Measurements from ENCODE around the gene TBC1D2B. TPM values are rescaled to one million over a fixed set of nuclear protein-coding genes. Genes with fewer than 3 reads are reported as not detected.

Gene TBC1D2B
- total and polyA plus RNA-seq, 2 donors (not counting 3 experiments of a cell fraction or from before 2014, with no cell fraction given), result 30.8 to 46.1 TPM

- H3K27ac ChIP-seq (ENCODE audit: insufficient read depth, low read depth, low read length), result no peak overlapping the region
- no peak overlapping the region for H3K4me3 ChIP-seq (replicated peaks in 1 of 3; ENCODE audit: insufficient read depth in 1 of 3, low read depth in 1 of 3, low read length in 3 of 3)
- TF ChIP-seq CTCF (IDR thresholded peaks at IDR 0.05; ENCODE audit: extremely low read depth in 1 of 2, insufficient read depth in 1 of 2, low read depth in 1 of 2, low read length in 2 of 2) (no peak), JUN (IDR thresholded peaks at IDR 0.05; ENCODE audit: borderline replicate concordance, insufficient read depth, insufficient read length, low read depth) (no peak), MAX (IDR thresholded peaks at IDR 0.05; ENCODE audit: insufficient read depth, insufficient read length) (no peak), FOS (IDR thresholded peaks at IDR 0.05; ENCODE audit: borderline replicate concordance, insufficient read depth, low read length) (no peak), POLR2AphosphoS5 (IDR thresholded peaks at IDR 0.05; ENCODE audit: insufficient read depth, low read depth, low read length) (no peak)
- no peaks in the 10 kb centered on the region for H3K9me1 ChIP-seq (replicated peaks; ENCODE audit: control insufficient read depth, extremely low read depth, insufficient read depth, low read length)
- H3K9me3 ChIP-seq (replicated peaks; ENCODE audit: control insufficient read depth, insufficient read depth, low read length), result no peaks in the 10 kb centered on the region
- H3K79me2 ChIP-seq (ENCODE audit: control insufficient read depth, insufficient read depth, low read length), result no peaks in the 10 kb centered on the region
- H3K4me2 ChIP-seq (ENCODE audit: insufficient read depth, low read length), result no peak overlapping the region
- no peak overlapping the region for H2AFZ ChIP-seq (ENCODE audit: low read depth, low read length)
- H3K36me3 ChIP-seq (ENCODE audit: control insufficient read depth in 2 of 2, extremely low read depth in 1 of 2, insufficient read depth in 2 of 2, low read length in 2 of 2), result no peaks in the 10 kb centered on the region
- H3K4me1 ChIP-seq (ENCODE audit: control insufficient read depth, extremely low read depth, insufficient read depth, low read length), result peaks cover 9% of the 10 kb centered on the region
- no peaks in the 10 kb centered on the region for H3K27me3 ChIP-seq (ENCODE audit: control insufficient read depth in 2 of 2, insufficient read depth in 2 of 2, low read length in 2 of 2)
- dilution Hi-C loops (cut with MboI; ENCODE audit: extremely low pct_ligation_motif_present, low sequenced_read_pairs) (no loop called here), intact Hi-C loops (cut with micrococcal nuclease) (loop anchor here (2.0 kb wide), 1 partner anchor 32 kb away; the partner anchor contains the start of gene TBC1D2B)
- FAIRE-seq (no peak), DNase-seq (ENCODE audit: low read depth, low spot score) (no peak)
- POLR2A ChIA-PET, result no interaction called here
- no peak overlapping the region for H3K9ac ChIP-seq (replicated peaks; ENCODE audit: extremely low read depth, insufficient read depth, low read length)
- no TSS peak for BruUV-seq (replicated peaks)
- CTCF ChIA-PET, result interaction anchor here (0.9 to 11.2 kb wide), 31 partner anchors 8 to 431 kb away, joined by 3 to 273 read pairs (median 12); partner anchors contain the start of genes IDH3A, PSMA4, SH2D7 and TBC1D2B
- H4K20me1 ChIP-seq (replicated peaks; ENCODE audit: control insufficient read depth, extremely low read depth, insufficient read depth, low read length), result no peaks in the 10 kb centered on the region
Observed at GRCh38 chr15:78109156-78109555, 31.6 kb upstream of the TBC1D2B start.

All from endothelial cell of umbilical vein (primary cell).